Adrenal gland (tissue), 5 donors: Measurements from ENCODE around the gene TMEM255B.

ENCODE experiments used
- CTCF ChIP-seq, 6 experiments: fragments of 450-650 bp in 4 of 6; fragments of 200-600 bp in 2 of 6; sonication (generic) in 1 of 6; IDR thresholded peaks; 1 replicate in 5 of 6; 2 replicates in 1 of 6; pipeline versions ENCODE4 v1.5.1 to v1.8.0; 2016 to 2021; ENCODE audit warnings: antibody characterized with exemption in 6 of 6, mild to moderate bottlenecking in 2 of 6, moderate library complexity in 1 of 6
- POLR2A ChIP-seq, 2 donors: fragments of 450-650 bp; IDR thresholded peaks; one replicate each; pipeline ENCODE4 v1.6.1; 2017; ENCODE audit warnings: antibody characterized with exemption in 2 of 2, mild to moderate bottlenecking in 2 of 2, moderate library complexity in 1 of 2
- donor health status: DM: no; HTN: no; CAD: no.

GRCh38 chr13:113753171-113753570 lies 5.9 kb upstream of the TMEM255B start:
- TF ChIP-seq CTCF (IDR thresholded peaks at IDR 0.05) (no peak), POLR2A (IDR thresholded peaks at IDR 0.05) (no peak)
